GM18505 (cell line): ENCODE measurements around the gene GYS2.

Source experiments
- ATAC-seq: cut with Tn5 transposase; IDR thresholded peaks from one replicate; pipeline ENCODE4 v1.9.1; 2021; ENCODE audit not compliant: unreplicated experiment
- POLR2A ChIP-seq: IDR thresholded peaks from 4 replicates; pipeline ENCODE4 v1.6.1; 2011; ENCODE audit warnings: borderline replicate concordance; ENCODE audit not compliant: insufficient read depth, insufficient read length; ENCODE audit errors: extremely low read depth

The GYS2 gene

GRCh38 chr12:21552635-21553328 is 51.9 kb downstream of the GYS2 start:
- ATAC-seq: no peak
- TF ChIP-seq POLR2A: no peak

DNA sequence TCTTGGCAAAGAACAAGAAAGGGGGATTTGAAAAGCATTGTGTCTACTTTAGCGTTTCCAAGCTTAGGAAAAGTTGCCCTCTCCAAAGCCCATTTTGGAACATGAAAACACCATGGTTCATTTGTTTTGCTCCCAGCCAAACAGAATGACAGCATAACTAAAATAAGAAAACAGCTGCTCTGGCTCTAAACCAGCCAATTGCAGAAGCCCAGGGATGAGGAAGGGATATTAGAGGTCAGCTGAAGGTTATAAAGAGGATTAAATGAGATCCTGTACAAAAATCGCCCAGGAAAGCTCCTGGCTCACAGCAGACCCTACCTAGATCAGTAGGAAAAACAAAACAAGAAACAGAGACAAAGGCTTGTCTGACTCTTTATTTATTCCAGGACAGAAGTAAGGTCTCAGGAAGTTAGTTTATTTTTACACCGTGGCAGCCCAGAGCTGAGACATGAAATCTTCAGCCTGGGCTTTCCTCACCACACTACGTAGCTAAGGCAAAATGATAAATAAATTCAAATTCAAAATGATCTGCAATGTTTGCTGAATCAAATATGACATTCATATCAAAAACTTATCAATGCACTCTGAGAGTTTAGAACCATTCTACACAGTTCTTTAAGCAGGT is 52.7 kb downstream of the GYS2 start:
- ATAC-seq: no peak
- TF ChIP-seq POLR2A: no peak

DNA sequence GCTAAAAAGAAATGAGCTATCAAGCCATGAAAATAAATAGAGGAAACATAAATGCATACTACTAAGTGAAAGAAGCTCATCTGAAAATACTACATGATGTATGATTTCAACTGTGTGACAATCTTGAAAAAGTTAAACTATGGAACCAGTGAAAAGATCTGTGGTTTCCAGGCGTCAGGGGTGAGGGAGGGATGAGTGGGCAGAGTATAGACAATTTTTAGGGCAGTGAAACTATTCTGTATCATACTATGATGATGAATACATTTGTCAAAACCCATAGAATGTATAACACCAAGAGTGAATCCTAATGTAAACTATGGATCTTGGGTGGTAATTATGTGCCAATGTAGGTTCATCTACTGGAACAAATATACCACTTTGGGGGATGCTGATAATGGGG is 57.2 kb downstream of the GYS2 start:
- no peak for ATAC-seq

DNA sequence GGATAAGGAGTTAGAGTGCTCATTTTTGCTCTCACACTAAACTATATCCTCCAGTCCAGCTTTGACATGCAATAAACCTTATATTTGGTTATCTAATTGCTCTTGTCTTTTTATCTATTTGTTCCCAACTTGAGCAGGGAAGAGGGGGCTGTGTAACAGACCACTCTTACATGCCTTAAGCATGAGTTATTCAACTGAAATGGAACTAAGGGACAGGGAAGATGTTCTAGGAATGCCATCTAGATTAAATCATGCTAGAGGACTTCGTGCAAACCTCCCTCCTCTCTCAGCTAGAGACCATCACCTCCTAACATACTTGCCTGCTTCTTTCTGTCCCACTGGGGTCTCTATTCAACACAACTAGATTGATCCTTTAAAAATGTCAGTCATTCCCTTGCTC is 57.9 kb downstream of the GYS2 start:
- ATAC-seq: no peak
- no peak for TF ChIP-seq POLR2A

More for the DNA sequence above, 57.2 kb downstream of the GYS2 start:
- no peak for TF ChIP-seq POLR2A

GRCh38 chr12:21545557-21545956 is 59.1 kb downstream of the GYS2 start:
- ATAC-seq: no peak
- no peak for TF ChIP-seq POLR2A

GRCh38 chr12:21543151-21543550 is 61.5 kb downstream of the GYS2 start:
- no peak for TF ChIP-seq POLR2A
- no peak for ATAC-seq

DNA sequence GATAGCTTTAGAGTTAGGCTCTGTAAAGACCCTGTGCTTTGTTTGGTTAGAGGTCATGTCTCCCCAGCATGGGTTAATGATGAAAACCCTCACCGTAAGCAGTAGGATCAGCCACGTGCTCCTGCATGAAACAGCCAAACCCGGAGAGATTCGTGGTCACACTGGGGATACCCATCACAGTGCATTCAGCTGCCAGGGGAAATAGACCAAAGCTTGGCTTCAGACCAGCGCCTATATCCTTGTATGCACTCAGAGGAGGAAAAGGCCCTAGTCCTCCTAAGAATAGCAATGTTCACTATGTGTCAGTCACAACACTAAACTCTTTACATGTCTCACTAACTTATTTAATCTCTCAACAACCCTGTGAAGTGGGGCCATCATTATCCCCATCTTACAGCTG is 62.2 kb downstream of the GYS2 start:
- TF ChIP-seq POLR2A: no peak
- no peak for ATAC-seq

DNA sequence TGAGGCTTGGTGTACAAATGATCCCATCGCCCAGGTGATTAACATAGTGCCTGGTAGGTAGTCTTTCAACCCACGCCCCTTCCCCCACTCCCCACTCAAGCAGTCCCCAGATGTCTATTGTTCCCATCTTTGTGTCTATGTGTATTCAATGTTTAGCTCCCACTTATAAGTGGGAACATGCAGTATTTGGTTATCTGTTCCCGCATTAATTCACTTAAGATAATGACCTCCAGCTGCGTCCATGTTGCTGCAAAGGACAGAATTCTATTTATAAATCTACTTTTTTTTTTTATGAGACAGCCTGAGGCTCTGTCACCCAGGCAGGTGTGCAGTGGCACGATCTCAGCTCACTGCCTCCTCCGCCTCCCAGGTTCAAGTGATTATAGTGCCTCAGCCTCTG is 62.9 kb downstream of the GYS2 start:
- ATAC-seq: no peak
- no peak for TF ChIP-seq POLR2A

DNA sequence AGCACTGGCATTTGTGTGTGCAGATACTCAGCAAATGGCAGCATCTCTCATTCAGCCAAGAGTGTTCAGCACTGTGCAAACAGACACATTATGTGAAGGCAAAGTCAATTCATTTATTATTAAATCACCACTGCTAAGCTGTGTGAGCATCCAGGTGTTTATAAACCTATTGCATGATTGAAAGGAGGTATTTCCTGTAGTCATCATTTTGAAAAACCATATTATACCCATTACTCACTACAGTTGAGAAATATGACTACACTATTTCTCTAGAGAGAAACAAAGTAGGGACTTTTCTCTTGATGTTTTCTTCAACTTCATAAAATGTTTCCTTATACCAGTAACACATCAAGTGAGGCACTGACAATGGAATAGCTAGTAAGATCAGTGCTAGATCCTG is 64.8 kb downstream of the GYS2 start:
- no peak for ATAC-seq
- TF ChIP-seq POLR2A: no peak

GRCh38 chr12:21538061-21538653 is 66.5 kb downstream of the GYS2 start:
- ATAC-seq: no peak
- TF ChIP-seq POLR2A: no peak

DNA sequence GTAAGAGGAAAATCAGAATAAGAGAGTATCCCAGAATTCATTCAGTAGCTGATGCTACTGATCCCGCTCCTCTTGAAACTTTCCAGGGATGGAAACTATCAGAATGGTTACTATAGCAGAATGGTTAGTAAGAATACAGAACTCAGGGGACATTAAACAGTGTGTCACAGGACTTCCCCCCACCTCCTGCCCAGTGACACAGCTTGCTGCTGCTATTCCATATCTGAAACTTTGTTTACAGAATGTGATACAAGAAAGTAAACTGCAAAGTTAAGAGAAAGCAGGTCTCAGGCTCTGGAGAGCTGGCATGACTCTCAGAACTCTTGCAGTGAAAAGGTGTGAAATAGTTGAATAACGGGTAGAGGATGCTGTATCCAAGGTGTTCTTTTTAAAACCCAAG is 75.2 kb downstream of the GYS2 start:
- ATAC-seq: no peak
- no peak for TF ChIP-seq POLR2A

GRCh38 chr12:21528953-21529352 is 75.7 kb downstream of the GYS2 start:
- no peak for ATAC-seq
- TF ChIP-seq POLR2A: no peak

- TF ChIP-seq POLR2A: no peak
- peak; percentile 97 for ATAC-seq
These were observed 77.0 kb downstream of the GYS2 start for GRCh38 chr12:21527451-21528180.
